HG02973 (cell line): ENCODE results near the gene MIER2.
"Not testable (repeated sequence)": the region's sequence is repeated elsewhere in the genome, so short reads cannot be mapped to it uniquely, and the experiment has no call there.

Source experiments
- ATAC-seq: cut with Tn5 transposase; IDR thresholded peaks from one replicate; pipeline ENCODE4 v1.9.1; 2021; ENCODE audit warnings: moderate library complexity; ENCODE audit not compliant: unreplicated experiment

Gene MIER2

GRCh38 chr19:344625-345319 is at the start of gene MIER2:
MIER2 (minus strand) TSS chr19:344796; CDS start chr19:344782, 14 bp downstream.
- peak; percentile 65 for ATAC-seq

GRCh38 chr19:393560-393959 is 49.0 kb upstream of the MIER2 start:
- not testable (repeated sequence) for ATAC-seq

- ATAC-seq = no peak
These were observed 47.9 kb upstream of the MIER2 start for GRCh38 chr19:392375-392970.

GRCh38 chr19:391726-392374 is 47.3 kb upstream of the MIER2 start:
- no peak for ATAC-seq

GRCh38 chr19:391207-391557 is 46.6 kb upstream of the MIER2 start:
- no peak for ATAC-seq

- ATAC-seq = no peak
These were observed 46.0 kb upstream of the MIER2 start for GRCh38 chr19:390386-391206.

GRCh38 chr19:389935-390289 is 45.3 kb upstream of the MIER2 start:
- ATAC-seq = no peak

- no peak for ATAC-seq
These were observed 44.8 kb upstream of the MIER2 start for GRCh38 chr19:389255-389934.

- ATAC-seq = no peak
These were observed 44.1 kb upstream of the MIER2 start for GRCh38 chr19:388691-389090.

- no peak for ATAC-seq
These were observed 43.2 kb upstream of the MIER2 start for GRCh38 chr19:387777-388176.

GRCh38 chr19:386632-387301 is 42.2 kb upstream of the MIER2 start:
- ATAC-seq = not testable (repeated sequence)

GRCh38 chr19:386189-386588 is 41.6 kb upstream of the MIER2 start:
- ATAC-seq = not testable (repeated sequence)

GRCh38 chr19:384799-385169 is 40.2 kb upstream of the MIER2 start:
- ATAC-seq = no peak

- ATAC-seq = no peak
These were observed 39.6 kb upstream of the MIER2 start for GRCh38 chr19:383922-384798.

GRCh38 chr19:383040-383439 is 38.4 kb upstream of the MIER2 start:
- no peak for ATAC-seq

GRCh38 chr19:382578-382977 is 38.0 kb upstream of the MIER2 start:
- ATAC-seq = not testable (repeated sequence)

GRCh38 chr19:381901-382300 is 37.3 kb upstream of the MIER2 start:
- not testable (repeated sequence) for ATAC-seq

GRCh38 chr19:380618-381219 is 36.1 kb upstream of the MIER2 start:
- not testable (repeated sequence) for ATAC-seq

- ATAC-seq = no peak
These were observed 35.2 kb upstream of the MIER2 start for GRCh38 chr19:379796-380195.
